OCI-LY3 (cell line): Measurements from ENCODE around the gene PRKCE.

ENCODE experiments used
- H2AFZ ChIP-seq: fragments of 200-600, 300-600 bp; shearing (Covaris generic); 2 replicates; pipeline ENCODE4 v1.6.0; 2014; ENCODE audit warnings: antibody characterized with exemption, low read depth, low read length
- H3K27ac ChIP-seq: fragments of 200-600, 300-600 bp; sonication (generic); 2 replicates; pipeline ENCODE4 v1.5.1; 2014; ENCODE audit warnings: mild to moderate bottlenecking, low read length, moderate library complexity, mixed read lengths
- H3K27me3 ChIP-seq: fragments of 200-600, 300-600 bp; sonication (generic); 2 replicates; pipeline ENCODE4 v1.6.1; 2014; ENCODE audit warnings: low read depth, low read length, mixed read lengths
- H3K36me3 ChIP-seq: fragments of 200-600, 300-600 bp; sonication (generic); replicated peaks from 2 replicates; pipeline ENCODE3; 2014; ENCODE audit warnings: low read depth, low read length, mixed read lengths
- H3K4me1 ChIP-seq: fragments of 300-600, 200-600 bp; sonication (generic); 2 replicates; pipeline ENCODE4 v1.6.1; 2014; ENCODE audit warnings: low read length, mixed read lengths
- H3K4me2 ChIP-seq: fragments of 200-600, 300-600 bp; sonication (generic); 2 replicates; pipeline ENCODE4 v1.6.1; 2014; ENCODE audit warnings: low read length, mixed read lengths
- H3K4me3 ChIP-seq: fragments of 300-600, 200-600 bp; sonication (generic); 2 replicates; pipeline ENCODE4 v1.5.1; 2014; ENCODE audit warnings: antibody characterized with exemption, mild to moderate bottlenecking, low read length, moderate library complexity
- H3K79me2 ChIP-seq: fragments of 300-600, 200-600 bp; shearing (Covaris generic); 2 replicates; pipeline ENCODE4 v1.6.1; 2014; ENCODE audit warnings: mild to moderate bottlenecking, low read length, mixed read lengths
- H3K9ac ChIP-seq: fragments of 300-600, 200-600 bp; shearing (Covaris generic); 2 replicates; pipeline ENCODE4 v1.6.0; 2014; ENCODE audit warnings: mild to moderate bottlenecking, low read length, moderate library complexity
- H3K9me3 ChIP-seq: fragments of 200-600, 300-600 bp; shearing (Covaris generic); 2 replicates; pipeline ENCODE4 v1.6.1; 2014; ENCODE audit warnings: low read length, mixed read lengths; ENCODE audit not compliant: insufficient read depth
- H4K20me1 ChIP-seq: fragments of 200-600, 300-600 bp; sonication (generic); 2 replicates; pipeline ENCODE4 v1.6.1; 2016; ENCODE audit warnings: low read length, mixed read lengths; ENCODE audit not compliant: insufficient read depth
- EZH2phosphoT487 ChIP-seq: fragments of 200-600 bp; shearing (Covaris generic); IDR thresholded peaks from 2 replicates; pipeline ENCODE4 v1.6.1; 2018; ENCODE audit warnings: antibody characterized with exemption, mixed run types, low read depth
- TF ChIP-seq, protein P1 (sequence below): fragments of 200-600, 300-600 bp; sonication (generic); IDR thresholded peaks from 2 replicates; pipeline ENCODE4 v1.5.1; 2014; ENCODE audit warnings: antibody characterized with exemption, low read length, low read depth

The PRKCE gene

GRCh38 chr2:45834858-45835257 lies 183.4 kb downstream of the PRKCE start:
- H3K79me2 ChIP-seq: no peaks in the 10 kb centered on the region
- H3K27ac ChIP-seq: no peak overlapping the region
- no peak overlapping the region for H2AFZ ChIP-seq
- H3K9ac ChIP-seq: no peak overlapping the region
- no peaks in the 10 kb centered on the region for H3K36me3 ChIP-seq
- no peaks in the 10 kb centered on the region for H4K20me1 ChIP-seq
- H3K27me3 ChIP-seq: peaks cover 20% of the 10 kb centered on the region
- no peak overlapping the region for H3K4me2 ChIP-seq
- H3K9me3 ChIP-seq: peaks cover 16% of the 10 kb centered on the region; the same call in 1 of the 2 replicates
- H3K4me3 ChIP-seq: no peak overlapping the region
- peaks cover 42% of the 10 kb centered on the region for H3K4me1 ChIP-seq
- TF ChIP-seq EZH2phosphoT487: no peak
- TF ChIP-seq, protein P1, sequence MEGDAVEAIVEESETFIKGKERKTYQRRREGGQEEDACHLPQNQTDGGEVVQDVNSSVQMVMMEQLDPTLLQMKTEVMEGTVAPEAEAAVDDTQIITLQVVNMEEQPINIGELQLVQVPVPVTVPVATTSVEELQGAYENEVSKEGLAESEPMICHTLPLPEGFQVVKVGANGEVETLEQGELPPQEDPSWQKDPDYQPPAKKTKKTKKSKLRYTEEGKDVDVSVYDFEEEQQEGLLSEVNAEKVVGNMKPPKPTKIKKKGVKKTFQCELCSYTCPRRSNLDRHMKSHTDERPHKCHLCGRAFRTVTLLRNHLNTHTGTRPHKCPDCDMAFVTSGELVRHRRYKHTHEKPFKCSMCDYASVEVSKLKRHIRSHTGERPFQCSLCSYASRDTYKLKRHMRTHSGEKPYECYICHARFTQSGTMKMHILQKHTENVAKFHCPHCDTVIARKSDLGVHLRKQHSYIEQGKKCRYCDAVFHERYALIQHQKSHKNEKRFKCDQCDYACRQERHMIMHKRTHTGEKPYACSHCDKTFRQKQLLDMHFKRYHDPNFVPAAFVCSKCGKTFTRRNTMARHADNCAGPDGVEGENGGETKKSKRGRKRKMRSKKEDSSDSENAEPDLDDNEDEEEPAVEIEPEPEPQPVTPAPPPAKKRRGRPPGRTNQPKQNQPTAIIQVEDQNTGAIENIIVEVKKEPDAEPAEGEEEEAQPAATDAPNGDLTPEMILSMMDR: no peak

DNA sequence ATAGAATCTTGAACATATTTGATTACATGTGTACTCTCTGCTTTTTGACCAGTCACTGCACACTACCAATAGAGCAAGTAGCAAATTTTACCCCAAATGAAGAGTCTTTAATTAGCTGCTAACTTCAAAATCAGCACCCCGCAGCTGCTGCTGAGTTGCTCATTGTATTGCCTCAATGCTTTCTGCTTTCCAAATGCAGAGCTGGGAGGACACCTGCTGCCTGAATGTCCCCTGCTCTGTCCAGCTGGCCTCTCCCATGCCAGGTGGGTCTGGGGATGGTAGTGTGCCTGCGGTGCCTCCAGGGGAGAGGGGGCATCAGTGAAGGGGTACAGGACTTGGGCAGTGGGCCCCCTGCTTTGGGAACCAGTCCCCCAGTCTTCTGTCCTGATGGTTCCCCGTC lies 184.8 kb downstream of the PRKCE start:
- H3K9ac ChIP-seq: no peak overlapping the region
- H4K20me1 ChIP-seq: no peaks in the 10 kb centered on the region
- H3K4me2 ChIP-seq: peak overlapping the region; percentile 76
- H3K27me3 ChIP-seq: peaks cover 31% of the 10 kb centered on the region
- H3K36me3 ChIP-seq: no peaks in the 10 kb centered on the region
- H3K4me3 ChIP-seq: 0 out of 2 replicates have a peak overlapping the region, but pooled peaks have one; percentile 20
- TF ChIP-seq, protein P1: peak; percentile 27
- TF ChIP-seq EZH2phosphoT487: no peak
- H3K79me2 ChIP-seq: no peaks in the 10 kb centered on the region
- H3K27ac ChIP-seq: no peak overlapping the region
- H3K4me1 ChIP-seq: peaks cover 53% of the 10 kb centered on the region
- H3K9me3 ChIP-seq: peaks cover 3% of the 10 kb centered on the region; the same call in 1 of the 2 replicates
- H2AFZ ChIP-seq: no peak overlapping the region

- Histone ChIP-seq H3K27ac (no peak overlapping the region), H4K20me1 (no peaks in the 10 kb centered on the region), H3K9ac (no peak overlapping the region), H3K4me3 (peak overlapping the region; percentile 41; the same call in 1 of the 2 replicates), H3K27me3 (peaks cover 34% of the 10 kb centered on the region), H3K9me3 (no peaks in the 10 kb centered on the region), H3K79me2 (no peaks in the 10 kb centered on the region), H3K4me2 (peak overlapping the region; percentile 76), H2AFZ (no peak overlapping the region), H3K36me3 (no peaks in the 10 kb centered on the region), H3K4me1 (peaks cover 53% of the 10 kb centered on the region)
- TF ChIP-seq, protein P1: no peak
Measured at GRCh38 chr2:45836740-45837139, 185.3 kb downstream of the PRKCE start.

GRCh38 chr2:45837812-45838341 lies 186.4 kb downstream of the PRKCE start:
- no peak overlapping the region; the same call in 1 of the 2 replicates for H3K9ac ChIP-seq
- TF ChIP-seq, protein P1: no peak
- TF ChIP-seq EZH2phosphoT487: no peak
- H3K79me2 ChIP-seq: no peaks in the 10 kb centered on the region
- peaks cover 61% of the 10 kb centered on the region for H3K4me1 ChIP-seq
- H3K4me3 ChIP-seq: peak overlapping the region; percentile 41; the same call in 1 of the 2 replicates
- no peaks in the 10 kb centered on the region for H3K36me3 ChIP-seq
- H4K20me1 ChIP-seq: no peaks in the 10 kb centered on the region
- H2AFZ ChIP-seq: peak overlapping the region; percentile 16; the same call in 1 of the 2 replicates
- no peaks in the 10 kb centered on the region for H3K9me3 ChIP-seq
- no peak overlapping the region for H3K27ac ChIP-seq
- peak overlapping the region; percentile 76 for H3K4me2 ChIP-seq
- peaks cover 46% of the 10 kb centered on the region for H3K27me3 ChIP-seq
